ENCODE data around the gene SORCS2. TPM values are rescaled to one million over a fixed set of nuclear protein-coding genes. Genes with fewer than 3 reads are reported as not detected.

SORCS2 gene
- 0.01 TPM for polyA plus RNA-seq (2013)

GRCh38 chr4:7192252-7193029, at the start of gene SORCS2:
Gene SORCS2 (plus strand): TSS chr4:7192538.
- no peaks in the 10 kb centered on the region for H3K36me3 ChIP-seq (ENCODE audit: control insufficient read depth in 4 of 4, insufficient read depth in 4 of 4, low read length in 3 of 4)
- ChIA-PET CTCF (interaction anchor here (0.9 to 1.7 kb wide), 13 partner anchors 9 to 612 kb away, joined by 3 to 6 read pairs (median 3); no protein-coding TSS in a partner anchor), POLR2A (interaction anchor here (0.7 kb wide), 1 partner anchor 205 kb away, joined by 3 read pairs; no protein-coding TSS in a partner anchor)
- H3K27ac ChIP-seq (ENCODE audit: insufficient read depth in 1 of 2, low read depth in 1 of 2, low read length in 2 of 2, poor library complexity in 1 of 2, severe bottlenecking in 2 of 2): no peak within 1 kb of the TSS
- DNase-seq: peak; percentile 45 to 64 (median 64)
- WGBS (ENCODE audit: insufficient coverage): 1% methylated on average over 105 of the region's 116 CpGs
- H3K9me3 ChIP-seq (ENCODE audit: control extremely low read depth in 1 of 5, control insufficient read depth in 4 of 5, insufficient read depth in 2 of 5, low read depth in 1 of 5, low read length in 4 of 5): no peaks in the 10 kb centered on the region
- peaks cover 0 to 5% (median 2%) of the 10 kb centered on the region in 4 experiments for H3K4me1 ChIP-seq (ENCODE audit: control extremely low read depth in 1 of 4, control insufficient read depth in 4 of 4, insufficient read depth in 4 of 4, low read length in 3 of 4)
- peaks cover 0 to 96% (median 43%) of the 10 kb centered on the region in 5 experiments for H3K27me3 ChIP-seq (replicated peaks in 2 of 5; ENCODE audit: control insufficient read depth in 4 of 5, insufficient read depth in 5 of 5, low read length in 4 of 5)
- H3K4me3 ChIP-seq (ENCODE audit: control insufficient read depth in 1 of 7, extremely low read depth in 1 of 7, insufficient read depth in 4 of 7, low read depth in 2 of 7, low read length in 6 of 7): peak within 1 kb of the TSS in 1 of 7 experiments; percentile 23

GRCh38 chr4:7144374-7145290, 47.7 kb upstream of the SORCS2 start:
- no peak for DNase-seq
- WGBS (ENCODE audit: insufficient coverage): 91% methylated on average over 13 of the region's 17 CpGs
- Histone ChIP-seq H3K27ac (ENCODE audit: insufficient read depth in 1 of 2, low read depth in 1 of 2, low read length in 2 of 2, poor library complexity in 1 of 2, severe bottlenecking in 2 of 2) (no peak overlapping the region), H3K36me3 (ENCODE audit: control insufficient read depth in 4 of 4, insufficient read depth in 4 of 4, low read length in 3 of 4) (no peaks in the 10 kb centered on the region), H3K4me1 (ENCODE audit: control extremely low read depth in 1 of 4, control insufficient read depth in 4 of 4, insufficient read depth in 4 of 4, low read length in 3 of 4) (peaks cover 0 to 2% (median 0%) of the 10 kb centered on the region in 4 experiments), H3K27me3 (replicated peaks in 2 of 5; ENCODE audit: control insufficient read depth in 4 of 5, insufficient read depth in 5 of 5, low read length in 4 of 5) (peaks cover 0 to 45% (median 7%) of the 10 kb centered on the region in 5 experiments), H3K9me3 (ENCODE audit: control extremely low read depth in 1 of 5, control insufficient read depth in 4 of 5, insufficient read depth in 2 of 5, low read depth in 1 of 5, low read length in 4 of 5) (no peaks in the 10 kb centered on the region), H3K4me3 (ENCODE audit: control insufficient read depth in 1 of 7, extremely low read depth in 1 of 7, insufficient read depth in 4 of 7, low read depth in 2 of 7, low read length in 6 of 7) (no peak overlapping the region)
- ChIA-PET POLR2A (no interaction called here), CTCF (no interaction called here)

DNA sequence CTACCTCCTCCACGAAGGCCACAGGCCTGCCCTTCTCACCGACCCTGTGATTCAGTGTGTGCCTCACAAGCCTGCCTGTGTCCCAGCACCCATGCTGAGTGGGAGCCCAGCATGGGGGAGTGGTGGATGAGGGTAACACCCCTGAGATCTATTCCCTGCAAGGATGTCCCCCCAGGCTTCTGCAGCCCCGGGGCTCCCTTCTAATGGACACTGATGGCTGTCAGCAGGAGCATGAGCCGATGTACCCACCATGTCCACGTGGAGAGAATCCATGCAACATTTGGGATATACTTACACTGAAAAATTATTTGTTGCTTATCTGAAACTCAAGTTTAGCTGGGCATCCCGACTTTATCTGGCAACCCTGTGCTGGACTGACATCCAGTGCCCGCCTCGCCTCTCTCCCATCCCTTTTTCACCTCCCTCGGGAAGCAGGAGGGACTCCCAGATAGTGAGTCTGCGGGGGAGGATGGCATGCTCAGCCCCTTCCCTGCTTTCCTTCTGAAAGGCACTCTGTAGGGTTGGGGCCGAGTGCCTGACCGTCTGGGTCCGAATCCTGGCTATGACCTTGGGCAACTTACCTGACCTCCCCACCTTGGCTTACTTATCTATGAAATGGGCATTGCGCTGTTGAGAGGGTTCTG, 46.9 kb upstream of the SORCS2 start:
- H3K9me3 ChIP-seq (ENCODE audit: control extremely low read depth in 1 of 5, control insufficient read depth in 4 of 5, insufficient read depth in 2 of 5, low read depth in 1 of 5, low read length in 4 of 5): no peaks in the 10 kb centered on the region
- 81% methylated on average over 7 of the region's 14 CpGs for WGBS (ENCODE audit: insufficient coverage)
- no peak for DNase-seq

GRCh38 chr4:7146059-7146785, 46.1 kb upstream of the SORCS2 start:
- DNase-seq: no peak
- H3K27ac ChIP-seq (ENCODE audit: insufficient read depth in 1 of 2, low read depth in 1 of 2, low read length in 2 of 2, poor library complexity in 1 of 2, severe bottlenecking in 2 of 2): no peak overlapping the region
- POLR2A ChIA-PET: no interaction called here
- no peaks in the 10 kb centered on the region for H3K9me3 ChIP-seq (ENCODE audit: control extremely low read depth in 1 of 5, control insufficient read depth in 4 of 5, insufficient read depth in 2 of 5, low read depth in 1 of 5, low read length in 4 of 5)
- no peak overlapping the region for H3K4me3 ChIP-seq (ENCODE audit: control insufficient read depth in 1 of 7, extremely low read depth in 1 of 7, insufficient read depth in 4 of 7, low read depth in 2 of 7, low read length in 6 of 7)
- CTCF ChIA-PET: no interaction called here
- H3K4me1 ChIP-seq (ENCODE audit: control extremely low read depth in 1 of 4, control insufficient read depth in 4 of 4, insufficient read depth in 4 of 4, low read length in 3 of 4): peaks cover 0 to 2% (median 0%) of the 10 kb centered on the region in 4 experiments
- WGBS (ENCODE audit: insufficient coverage): 73% methylated on average over 13 of the region's 15 CpGs
- peaks cover 0 to 50% (median 7%) of the 10 kb centered on the region in 5 experiments for H3K27me3 ChIP-seq (replicated peaks in 2 of 5; ENCODE audit: control insufficient read depth in 4 of 5, insufficient read depth in 5 of 5, low read length in 4 of 5)
- H3K36me3 ChIP-seq (ENCODE audit: control insufficient read depth in 4 of 4, insufficient read depth in 4 of 4, low read length in 3 of 4): no peaks in the 10 kb centered on the region

More for the DNA sequence above, 46.9 kb upstream of the SORCS2 start:
- Histone ChIP-seq H3K4me1 (ENCODE audit: control extremely low read depth in 1 of 4, control insufficient read depth in 4 of 4, insufficient read depth in 4 of 4, low read length in 3 of 4) (peaks cover 0 to 2% (median 0%) of the 10 kb centered on the region in 4 experiments), H3K36me3 (ENCODE audit: control insufficient read depth in 4 of 4, insufficient read depth in 4 of 4, low read length in 3 of 4) (no peaks in the 10 kb centered on the region), H3K27me3 (replicated peaks in 2 of 5; ENCODE audit: control insufficient read depth in 4 of 5, insufficient read depth in 5 of 5, low read length in 4 of 5) (peaks cover 0 to 51% (median 7%) of the 10 kb centered on the region in 5 experiments), H3K4me3 (ENCODE audit: control insufficient read depth in 1 of 7, extremely low read depth in 1 of 7, insufficient read depth in 4 of 7, low read depth in 2 of 7, low read length in 6 of 7) (no peak overlapping the region), H3K27ac (ENCODE audit: insufficient read depth in 1 of 2, low read depth in 1 of 2, low read length in 2 of 2, poor library complexity in 1 of 2, severe bottlenecking in 2 of 2) (no peak overlapping the region)
- CTCF ChIA-PET: no interaction called here
- POLR2A ChIA-PET: no interaction called here

DNA sequence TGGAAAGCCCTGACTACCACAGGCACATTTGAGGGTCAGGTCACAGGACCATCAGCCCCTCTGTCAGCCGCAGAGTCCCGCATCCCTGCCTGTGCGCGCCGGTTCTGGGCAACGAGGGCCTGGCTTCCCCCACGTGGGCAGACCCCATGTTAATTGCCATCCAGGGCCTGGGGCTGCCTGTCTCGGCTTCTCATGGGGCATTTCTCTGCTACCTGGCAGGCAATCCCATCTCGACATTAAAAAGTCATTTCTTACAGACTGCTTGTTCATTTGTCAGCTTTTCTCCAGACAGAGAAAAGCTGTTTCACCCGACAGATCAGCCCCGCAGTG, 45.6 kb upstream of the SORCS2 start:
- ChIA-PET CTCF (no interaction called here), POLR2A (no interaction called here)
- H3K27ac ChIP-seq (ENCODE audit: insufficient read depth in 1 of 2, low read depth in 1 of 2, low read length in 2 of 2, poor library complexity in 1 of 2, severe bottlenecking in 2 of 2): no peak overlapping the region
- H3K36me3 ChIP-seq (ENCODE audit: control insufficient read depth in 4 of 4, insufficient read depth in 4 of 4, low read length in 3 of 4): no peaks in the 10 kb centered on the region
- H3K27me3 ChIP-seq (replicated peaks in 2 of 5; ENCODE audit: control insufficient read depth in 4 of 5, insufficient read depth in 5 of 5, low read length in 4 of 5): peaks cover 0 to 49% (median 7%) of the 10 kb centered on the region in 5 experiments
- WGBS (ENCODE audit: insufficient coverage): 75% methylated on average over 11 of the region's 11 CpGs
- no peak for DNase-seq
- no peak overlapping the region for H3K4me3 ChIP-seq (ENCODE audit: control insufficient read depth in 1 of 7, extremely low read depth in 1 of 7, insufficient read depth in 4 of 7, low read depth in 2 of 7, low read length in 6 of 7)
- H3K9me3 ChIP-seq (ENCODE audit: control extremely low read depth in 1 of 5, control insufficient read depth in 4 of 5, insufficient read depth in 2 of 5, low read depth in 1 of 5, low read length in 4 of 5): no peaks in the 10 kb centered on the region
- H3K4me1 ChIP-seq (ENCODE audit: control extremely low read depth in 1 of 4, control insufficient read depth in 4 of 4, insufficient read depth in 4 of 4, low read length in 3 of 4): peaks cover 0 to 2% (median 0%) of the 10 kb centered on the region in 4 experiments

DNA sequence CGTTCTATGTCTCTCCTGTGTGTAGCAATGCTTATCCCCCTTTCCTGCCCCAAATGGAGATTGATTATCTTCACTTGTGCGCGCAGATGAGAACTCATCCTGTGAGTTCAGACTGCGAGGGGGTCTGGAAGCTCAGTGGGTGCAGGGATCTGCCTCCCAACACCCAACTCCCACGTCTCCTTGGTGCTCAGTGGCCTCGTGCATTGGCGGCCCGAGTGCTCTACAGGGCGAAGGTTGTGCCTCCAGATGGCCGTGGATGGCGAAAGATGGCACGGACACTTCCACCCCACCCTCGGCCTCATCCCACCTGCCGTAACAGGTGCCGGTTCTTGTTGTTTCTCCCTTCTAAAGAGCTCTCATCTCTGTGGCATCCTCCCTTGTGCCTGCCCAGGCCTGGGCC, 45.1 kb upstream of the SORCS2 start:
- Histone ChIP-seq H3K27me3 (replicated peaks in 2 of 5; ENCODE audit: control insufficient read depth in 4 of 5, insufficient read depth in 5 of 5, low read length in 4 of 5) (peaks cover 0 to 49% (median 7%) of the 10 kb centered on the region in 5 experiments), H3K4me1 (ENCODE audit: control extremely low read depth in 1 of 4, control insufficient read depth in 4 of 4, insufficient read depth in 4 of 4, low read length in 3 of 4) (peaks cover 0 to 2% (median 0%) of the 10 kb centered on the region in 4 experiments), H3K4me3 (ENCODE audit: control insufficient read depth in 1 of 7, extremely low read depth in 1 of 7, insufficient read depth in 4 of 7, low read depth in 2 of 7, low read length in 6 of 7) (no peak overlapping the region), H3K27ac (ENCODE audit: insufficient read depth in 1 of 2, low read depth in 1 of 2, low read length in 2 of 2, poor library complexity in 1 of 2, severe bottlenecking in 2 of 2) (no peak overlapping the region), H3K36me3 (ENCODE audit: control insufficient read depth in 4 of 4, insufficient read depth in 4 of 4, low read length in 3 of 4) (no peaks in the 10 kb centered on the region), H3K9me3 (ENCODE audit: control extremely low read depth in 1 of 5, control insufficient read depth in 4 of 5, insufficient read depth in 2 of 5, low read depth in 1 of 5, low read length in 4 of 5) (no peaks in the 10 kb centered on the region)
- POLR2A ChIA-PET: no interaction called here
- 87% methylated on average over 13 of the region's 15 CpGs for WGBS (ENCODE audit: insufficient coverage)
- DNase-seq: no peak
- CTCF ChIA-PET: no interaction called here

Data from common myeloid progenitor, CD34-positive (primary cell).